Astrocyte of the spinal cord (primary cell): Measurements from ENCODE around the gene RBMS1.
A peak's percentile ranks its signal among the peaks of the same experiment; 100 is the strongest.

Experiments used
- DNase-seq: peaks from one replicate; pipeline ENCODE4 v3.0.0; 2011; ENCODE audit warnings: low read depth, low spot score
- H3K4me3 ChIP-seq: 2 replicates; pipeline ENCODE4 v1.5.1; 2011; ENCODE audit warnings: low read depth, mild to moderate bottlenecking, low read length, moderate library complexity
- CTCF ChIP-seq: IDR thresholded peaks from 2 replicates; pipeline ENCODE4 v1.5.1; 2012; ENCODE audit warnings: low read depth, mild to moderate bottlenecking, low read length, inconsistent platforms
- in situ Hi-C: cut with HindIII; loops from 2 replicates; pipeline ENCODE4 v1.10.0; 2017; ENCODE audit warnings: low sequenced_read_pairs

Gene RBMS1

GRCh38 chr2:160375802-160376469 lies 117.7 kb downstream of the RBMS1 start:
- no peak overlapping the region for H3K4me3 ChIP-seq
- in situ Hi-C loops: no loop called here

DNA sequence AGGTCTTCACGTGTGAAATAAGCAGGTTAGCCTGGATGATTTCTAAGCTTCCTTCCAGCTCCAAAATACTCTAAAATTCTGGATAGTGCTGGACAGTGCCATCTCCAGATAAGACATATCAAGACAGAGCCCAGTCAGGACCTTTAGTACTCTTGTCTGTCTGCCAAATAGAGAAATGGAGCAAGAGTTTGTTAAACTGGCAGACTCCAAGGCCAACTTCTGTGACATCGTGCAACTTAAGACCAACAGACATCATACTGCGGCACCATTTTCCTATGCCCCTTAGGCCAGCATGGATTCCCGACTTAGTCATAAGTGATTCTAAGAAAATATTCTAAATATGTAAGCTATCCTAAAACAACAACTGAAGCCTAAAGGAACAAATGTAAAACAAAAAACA lies 118.6 kb downstream of the RBMS1 start:
- in situ Hi-C loops: no loop called here
- H3K4me3 ChIP-seq: no peak overlapping the region
- no peak for TF ChIP-seq CTCF
- DNase-seq: peak; percentile 68

More at GRCh38 chr2:160375802-160376469, 117.7 kb downstream of the RBMS1 start:
- DNase-seq: peak; percentile 59
- no peak for TF ChIP-seq CTCF

- in situ Hi-C loops: no loop called here
- DNase-seq: no peak
- no peak overlapping the region for H3K4me3 ChIP-seq
- no peak for TF ChIP-seq CTCF
Observed at GRCh38 chr2:160373666-160374065, 119.9 kb downstream of the RBMS1 start.

GRCh38 chr2:160373263-160373662 lies 120.3 kb downstream of the RBMS1 start:
- no peak for DNase-seq
- no peak for TF ChIP-seq CTCF
- H3K4me3 ChIP-seq: no peak overlapping the region

GRCh38 chr2:160372585-160372984 lies 121.0 kb downstream of the RBMS1 start:
- DNase-seq: peak; percentile 70
- in situ Hi-C loops: no loop called here
- TF ChIP-seq CTCF: no peak
- no peak overlapping the region for H3K4me3 ChIP-seq

More at GRCh38 chr2:160373263-160373662, 120.3 kb downstream of the RBMS1 start:
- in situ Hi-C loops: no loop called here

DNA sequence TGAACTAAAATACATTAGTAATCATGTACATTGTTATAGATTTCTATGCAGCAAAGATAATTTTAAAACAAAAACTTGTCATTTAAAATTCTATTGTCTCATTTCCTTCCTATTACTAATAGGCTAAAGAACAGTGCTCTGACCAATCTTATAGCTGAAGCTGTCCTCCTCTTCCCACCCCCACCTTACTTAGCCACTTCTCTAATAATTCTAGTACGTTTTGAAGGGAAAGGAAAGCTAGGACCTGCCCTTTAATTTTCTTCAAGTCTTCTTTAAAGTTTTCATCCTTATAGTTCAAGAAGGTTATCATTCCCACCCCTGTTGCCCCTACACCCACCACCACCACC lies 121.6 kb downstream of the RBMS1 start:
- no peak overlapping the region for H3K4me3 ChIP-seq
- TF ChIP-seq CTCF: no peak
- DNase-seq: no peak
- in situ Hi-C loops: no loop called here
